Measurements from ENCODE around the gene KRT72. TPM values are rescaled to one million over a fixed set of nuclear protein-coding genes. Genes with fewer than 3 reads are reported as not detected.

The KRT72 gene
- total and polyA plus RNA-seq, 2 donors (not counting 3 experiments of a cell fraction or from before 2014, with no cell fraction given): not detected

GRCh38 chr12:52555577-52555976 is 45.7 kb downstream of the KRT72 start:
- Histone ChIP-seq H3K27ac (ENCODE audit: insufficient read depth, low read depth, low read length) (no peak overlapping the region), H3K4me3 (replicated peaks in 1 of 3; ENCODE audit: insufficient read depth in 1 of 3, low read depth in 1 of 3, low read length in 3 of 3) (no peak overlapping the region), H3K9me3 (replicated peaks; ENCODE audit: control insufficient read depth, insufficient read depth, low read length) (no peaks in the 10 kb centered on the region), H3K4me2 (ENCODE audit: insufficient read depth, low read length) (no peak overlapping the region), H3K9ac (replicated peaks; ENCODE audit: extremely low read depth, insufficient read depth, low read length) (no peak overlapping the region), H3K27me3 (ENCODE audit: control insufficient read depth in 2 of 2, insufficient read depth in 2 of 2, low read length in 2 of 2) (peaks cover 0 to 5% of the 10 kb centered on the region in 2 experiments), H4K20me1 (replicated peaks; ENCODE audit: control insufficient read depth, extremely low read depth, insufficient read depth, low read length) (no peaks in the 10 kb centered on the region), H3K79me2 (ENCODE audit: control insufficient read depth, insufficient read depth, low read length) (no peaks in the 10 kb centered on the region), H2AFZ (ENCODE audit: low read depth, low read length) (no peak overlapping the region), H3K36me3 (ENCODE audit: control insufficient read depth in 2 of 2, extremely low read depth in 1 of 2, insufficient read depth in 2 of 2, low read length in 2 of 2) (no peaks in the 10 kb centered on the region), H3K9me1 (replicated peaks; ENCODE audit: control insufficient read depth, extremely low read depth, insufficient read depth, low read length) (no peaks in the 10 kb centered on the region), H3K4me1 (ENCODE audit: control insufficient read depth, extremely low read depth, insufficient read depth, low read length) (no peaks in the 10 kb centered on the region)
- no peak for FAIRE-seq
- no TSS peak for BruUV-seq (replicated peaks)
- ChIA-PET CTCF (no interaction called here), POLR2A (no interaction called here)
- DNase-seq (ENCODE audit: low read depth, low spot score): no peak
- intact Hi-C loops (cut with micrococcal nuclease): no loop called here
- dilution Hi-C loops (cut with MboI; ENCODE audit: extremely low pct_ligation_motif_present, low sequenced_read_pairs): no loop called here
- TF ChIP-seq MYC (IDR thresholded peaks at IDR 0.05; ENCODE audit: low read depth, low read length): no peak
- no peak for TF ChIP-seq CTCF (IDR thresholded peaks at IDR 0.05; ENCODE audit: extremely low read depth in 1 of 2, insufficient read depth in 1 of 2, low read depth in 1 of 2, low read length in 2 of 2)
- no peak for TF ChIP-seq EZH2 (IDR thresholded peaks at IDR 0.05; ENCODE audit: borderline replicate concordance, low read depth, low read length, severe bottlenecking)
- no peak for TF ChIP-seq JUN (IDR thresholded peaks at IDR 0.05; ENCODE audit: borderline replicate concordance, insufficient read depth, insufficient read length, low read depth)
- TF ChIP-seq FOS (IDR thresholded peaks at IDR 0.05; ENCODE audit: borderline replicate concordance, insufficient read depth, low read length): no peak
- TF ChIP-seq POLR2AphosphoS5 (IDR thresholded peaks at IDR 0.05; ENCODE audit: insufficient read depth, low read depth, low read length): no peak
- TF ChIP-seq MAX (IDR thresholded peaks at IDR 0.05; ENCODE audit: insufficient read depth, insufficient read length): no peak
- no peak for TF ChIP-seq GATA2 (IDR thresholded peaks at IDR 0.05; ENCODE audit: insufficient read depth, insufficient read length, low read depth, low read length)
- TF ChIP-seq POLR2A (IDR thresholded peaks at IDR 0.05; ENCODE audit: low read depth, low read length): no peak
